ENCODE data around the gene TAF4.
"Not testable (repeated sequence)": the region's sequence is repeated elsewhere in the genome, so short reads cannot be mapped to it uniquely, and the experiment has no call there.

Gene TAF4

DNA sequence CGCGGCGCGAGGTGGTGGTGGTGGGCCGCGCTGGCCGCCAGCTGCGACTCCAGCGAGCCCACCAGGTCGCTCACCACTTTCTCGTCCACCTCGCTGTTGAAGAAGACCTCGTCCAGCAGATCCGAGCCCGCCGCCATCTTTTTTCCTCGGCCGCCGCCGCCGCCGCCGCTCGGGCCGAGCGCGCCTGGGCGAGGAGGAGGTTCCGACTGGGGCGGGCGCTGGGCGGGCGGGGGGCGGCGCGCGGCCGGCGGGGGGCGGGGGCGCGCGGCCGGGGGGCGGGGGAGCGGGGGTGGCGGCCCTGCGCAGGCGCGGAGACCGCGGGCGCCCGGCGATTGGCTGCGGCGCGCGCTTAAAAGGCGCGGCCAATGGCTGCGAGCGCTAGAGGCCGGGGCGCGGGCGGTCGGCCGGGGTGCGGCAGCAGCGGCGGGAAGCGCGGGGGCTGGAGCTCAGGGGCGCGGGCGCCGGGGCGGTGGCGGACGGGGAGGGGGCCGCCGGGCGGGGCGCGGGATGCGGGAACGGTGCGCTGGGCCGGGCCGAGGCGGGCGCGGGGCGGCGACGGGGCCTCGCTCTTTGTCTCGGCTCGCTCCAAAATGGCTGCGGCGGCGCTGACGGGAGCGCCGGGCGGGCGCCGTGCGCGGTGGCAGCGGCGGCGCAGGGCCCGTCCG, at the start of gene TAF4:
Gene TAF4 (minus strand): TSS at position 208 of the 665 bp plus-strand sequence. CDS start 71 bp downstream, at position 137.
- no peak for DNase-seq

DNA sequence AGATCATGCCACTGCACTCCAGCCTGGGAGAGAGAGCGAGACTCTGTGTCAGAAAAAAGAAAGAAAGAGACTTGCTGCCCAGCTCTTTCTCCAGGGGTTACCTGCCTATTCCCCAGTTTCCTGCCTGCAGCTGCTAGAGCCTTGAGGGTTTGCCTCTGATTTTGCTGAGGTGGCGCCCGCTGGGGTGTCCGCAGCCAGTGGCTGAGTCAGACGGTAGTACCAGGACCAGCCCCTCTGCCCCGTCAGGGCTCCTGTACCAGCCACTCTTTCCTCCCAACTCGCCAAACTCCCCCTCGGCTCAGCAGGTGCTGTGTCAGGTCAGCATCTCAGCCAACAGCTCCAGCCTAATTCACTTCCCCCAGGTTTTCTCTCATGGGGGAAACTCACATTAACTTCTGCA, 49.2 kb upstream of the TAF4 start:
- DNase-seq: no peak

DNA sequence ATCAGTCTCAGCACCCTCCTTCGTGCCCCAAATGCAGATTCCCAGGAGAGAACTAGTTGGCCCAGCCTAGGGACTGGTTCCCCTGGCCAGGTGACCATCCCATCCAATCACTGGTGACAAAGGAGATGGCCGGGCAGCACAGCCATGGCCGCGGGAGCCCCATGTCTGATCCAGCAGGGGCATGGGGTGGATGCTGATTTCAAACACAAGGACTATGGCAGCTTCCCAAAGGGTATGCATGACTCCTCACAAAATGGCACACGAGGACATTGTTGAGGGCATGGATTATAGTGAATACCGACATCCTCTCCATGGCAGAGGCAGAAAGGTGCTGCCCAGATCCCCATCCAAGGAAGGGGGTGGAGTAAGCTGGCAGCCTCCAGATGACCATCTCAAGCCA, 46.7 kb upstream of the TAF4 start:
- DNase-seq: no peak

DNA sequence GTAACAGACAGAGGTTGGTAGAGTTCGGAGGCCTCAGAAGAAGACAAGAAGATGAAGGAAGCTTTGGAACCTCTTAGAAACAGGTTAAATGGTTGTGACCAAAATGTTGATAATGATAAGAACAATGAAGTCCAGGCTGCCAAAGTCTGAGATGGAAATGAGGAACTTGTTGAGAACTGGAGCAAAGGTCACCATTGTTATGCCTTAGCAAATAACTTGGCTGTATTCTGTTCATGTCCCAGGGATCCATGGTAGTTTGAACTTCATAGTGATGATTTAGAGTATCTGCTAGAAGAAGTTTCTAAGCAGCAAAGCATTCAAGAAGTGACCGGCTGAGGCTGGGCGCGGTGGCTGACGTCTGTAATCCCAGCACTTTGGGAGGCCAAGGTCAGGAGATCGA, 45.5 kb upstream of the TAF4 start:
- DNase-seq: no peak

DNA sequence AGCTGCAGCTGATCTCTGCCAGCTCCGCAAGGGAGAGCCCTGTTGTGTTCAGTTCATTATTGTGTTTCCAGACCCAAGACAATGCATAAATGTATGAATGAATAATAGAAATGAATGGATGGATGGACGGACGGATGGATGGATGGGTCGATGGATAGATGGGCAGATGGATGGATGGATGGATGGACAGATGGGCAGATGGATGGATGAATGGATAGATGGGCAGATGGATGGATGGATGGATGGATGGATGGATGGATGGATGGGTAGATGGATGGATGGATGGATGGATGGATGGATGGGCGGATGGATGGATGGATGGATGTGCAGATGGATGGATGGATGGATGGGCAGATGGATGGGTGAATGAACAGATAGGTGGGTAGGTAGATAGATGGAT, 39.9 kb upstream of the TAF4 start:
- DNase-seq: no peak

DNA sequence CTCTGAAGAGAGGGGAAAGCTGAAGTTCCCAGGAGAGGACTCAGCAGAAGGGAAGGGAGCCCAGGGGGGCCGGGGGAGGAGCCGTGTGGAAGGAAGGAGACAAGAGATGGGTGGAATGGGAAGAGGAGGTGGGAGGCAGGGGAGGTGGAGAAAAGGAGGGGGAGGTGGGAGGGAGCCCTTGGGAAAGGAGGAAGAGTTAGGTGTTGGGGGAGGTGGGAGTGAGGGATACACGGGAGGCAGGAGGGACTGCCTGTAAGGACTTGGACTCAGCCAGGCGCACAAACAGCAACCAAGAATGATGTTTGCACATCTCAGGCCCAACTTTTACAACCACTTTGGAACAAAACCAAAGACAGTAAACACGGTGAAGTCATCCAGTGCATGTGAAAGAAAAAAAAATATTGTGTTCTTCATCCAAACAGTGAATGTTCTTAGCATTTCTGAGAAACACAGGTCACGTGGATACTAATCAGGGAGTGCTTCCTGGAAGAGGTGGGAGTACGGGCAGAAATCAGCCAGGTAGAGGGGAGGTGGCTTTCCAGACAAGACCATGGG, 39.2 kb upstream of the TAF4 start:
- DNase-seq: no peak

DNA sequence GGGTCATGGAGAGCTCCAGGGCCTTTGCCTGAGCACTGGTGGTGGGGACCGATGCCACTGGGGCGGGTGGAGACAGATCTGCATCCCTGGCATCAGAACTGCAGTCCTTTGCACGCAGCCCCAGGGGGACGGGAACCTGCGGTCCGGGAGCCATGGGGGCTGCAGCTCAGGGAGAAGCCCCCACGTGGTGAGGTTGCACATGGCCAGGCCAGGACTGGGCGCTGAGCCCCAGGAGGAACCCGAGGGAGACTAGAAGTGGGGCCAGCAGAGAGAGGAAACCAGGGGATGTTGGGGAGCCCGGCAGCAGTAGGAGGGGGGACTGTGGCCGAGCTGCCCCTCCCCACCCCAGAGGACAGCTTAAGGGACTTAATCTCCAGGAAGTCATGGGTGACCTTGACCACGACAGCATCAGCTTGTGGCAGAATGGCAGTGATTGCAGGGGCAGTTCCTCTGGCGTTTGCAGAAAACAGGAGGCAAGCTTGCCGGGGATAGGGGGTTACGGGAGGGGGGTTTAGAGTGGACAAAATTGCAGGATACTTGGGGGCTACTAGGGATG, 38.6 kb upstream of the TAF4 start:
- no peak for DNase-seq

DNA sequence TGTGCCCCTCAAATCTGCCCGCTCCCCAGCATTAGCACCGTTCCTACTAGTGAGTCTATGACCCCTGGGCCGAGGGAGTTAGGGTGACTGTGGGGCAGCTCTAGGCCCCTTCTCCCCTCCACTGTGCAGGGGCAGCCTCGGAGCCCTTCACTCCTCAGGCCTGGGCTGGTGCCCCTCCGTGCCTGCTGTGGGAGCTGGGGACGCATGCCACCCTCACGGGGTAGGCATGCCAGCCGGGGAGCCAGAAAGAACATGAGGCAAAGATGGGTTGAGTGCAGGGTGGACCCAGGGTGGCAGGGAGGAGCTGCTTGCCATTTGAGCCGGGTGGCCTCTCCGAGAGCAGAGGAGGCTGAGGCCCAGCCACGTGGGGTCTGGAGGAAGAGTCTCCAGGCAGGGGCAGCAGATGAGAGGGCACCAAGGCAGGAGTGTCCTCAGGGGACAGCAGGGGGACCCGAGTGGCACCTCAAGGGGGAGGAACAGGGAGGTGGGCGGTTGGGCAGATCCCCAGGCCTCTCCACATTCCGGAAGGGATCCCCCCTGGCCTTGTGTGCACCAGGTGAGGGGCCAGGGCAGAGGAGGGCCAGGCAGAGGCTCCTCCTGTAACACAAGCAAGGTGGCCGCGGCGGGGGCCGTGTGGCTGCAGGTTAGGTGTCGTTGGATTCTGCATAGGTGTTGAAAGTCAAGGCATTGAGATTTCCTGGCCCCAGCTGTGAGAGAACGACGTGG, 38.0 kb upstream of the TAF4 start:
- no peak for DNase-seq

GRCh38 chr20:62101078-62101477, 35.4 kb upstream of the TAF4 start:
- no peak for DNase-seq

GRCh38 chr20:62097881-62098407, 32.3 kb upstream of the TAF4 start:
- no peak for DNase-seq

GRCh38 chr20:62096421-62097380, 31.0 kb upstream of the TAF4 start:
- DNase-seq: no peak

DNA sequence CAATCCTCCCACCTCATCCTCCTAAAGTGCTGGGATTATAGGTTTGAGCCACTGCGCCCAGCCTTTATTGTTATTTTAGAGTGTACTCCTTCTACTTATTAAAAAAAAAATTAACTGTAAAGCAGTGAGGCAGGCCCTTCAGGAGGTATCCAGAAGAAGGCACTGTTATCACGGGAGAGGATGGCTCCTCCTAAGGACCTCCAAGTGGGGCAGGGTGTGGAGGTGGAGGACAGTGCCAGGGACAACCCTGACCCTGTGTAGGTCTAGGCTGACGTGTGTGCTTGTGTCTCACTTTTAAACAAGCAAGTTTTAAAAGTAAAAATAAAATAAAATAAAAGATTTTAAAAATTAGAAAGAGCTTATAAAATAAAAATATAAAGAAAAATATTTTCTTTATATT, 23.7 kb upstream of the TAF4 start:
- no peak for DNase-seq

DNA sequence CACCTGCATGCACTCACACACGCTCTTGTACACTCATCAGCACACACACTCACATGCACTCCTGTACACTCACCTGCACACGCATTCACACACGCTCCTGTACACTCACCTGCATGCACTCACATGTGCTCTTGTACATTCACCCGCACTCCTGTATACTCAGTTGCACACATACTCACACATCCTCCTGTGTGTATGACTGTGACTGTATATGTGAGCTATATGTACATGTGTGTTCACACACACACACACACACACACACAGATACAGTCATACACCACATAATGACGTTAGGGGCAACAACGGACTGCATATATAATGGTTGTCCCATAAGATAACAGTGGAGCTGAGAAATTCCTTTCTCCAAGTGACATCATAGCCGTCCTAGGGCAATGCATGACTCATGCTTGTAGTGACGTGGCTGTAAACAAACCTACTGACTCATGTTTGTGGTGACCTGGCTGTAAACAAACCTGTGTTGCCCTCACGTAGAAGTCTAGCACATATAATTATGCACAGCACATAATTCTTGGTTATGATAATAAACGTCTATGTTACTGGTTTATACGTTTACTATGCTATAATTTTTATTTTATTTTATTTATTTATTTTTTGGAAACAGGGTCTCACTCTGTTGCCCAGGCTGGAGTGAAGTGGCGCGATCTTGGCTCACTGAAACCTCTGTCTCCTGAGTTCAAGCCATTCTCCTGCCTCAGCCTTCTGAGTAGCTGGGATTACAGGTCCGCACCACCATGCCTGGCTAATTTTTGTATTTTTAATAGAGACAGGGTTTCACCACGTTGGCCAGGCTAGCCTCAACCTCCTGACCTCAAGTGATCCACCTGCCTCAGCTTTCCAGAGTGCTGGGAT, 22.8 kb upstream of the TAF4 start:
- no peak for DNase-seq

- no peak for DNase-seq
Measured at GRCh38 chr20:62087632-62088031, 22.0 kb upstream of the TAF4 start.

DNA sequence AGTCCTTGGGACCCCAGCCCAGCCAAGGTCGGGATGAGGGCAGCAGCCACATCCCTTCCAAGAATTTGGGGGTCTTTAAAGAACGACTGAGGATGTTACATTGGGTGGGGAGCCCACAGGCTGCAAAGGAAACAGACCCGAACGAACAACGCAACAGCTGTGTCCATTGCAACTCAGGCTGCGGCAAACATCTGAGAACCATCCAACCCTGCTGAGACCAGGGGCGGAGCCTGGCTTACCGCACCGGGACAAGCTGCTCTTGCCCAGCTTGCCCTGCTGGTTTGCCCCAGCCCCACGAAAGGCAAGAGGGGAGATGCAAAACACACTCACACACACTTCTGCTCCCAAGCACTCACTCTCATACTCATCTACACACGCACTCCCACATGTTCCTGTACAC, 21.5 kb upstream of the TAF4 start:
- no peak for DNase-seq

DNA sequence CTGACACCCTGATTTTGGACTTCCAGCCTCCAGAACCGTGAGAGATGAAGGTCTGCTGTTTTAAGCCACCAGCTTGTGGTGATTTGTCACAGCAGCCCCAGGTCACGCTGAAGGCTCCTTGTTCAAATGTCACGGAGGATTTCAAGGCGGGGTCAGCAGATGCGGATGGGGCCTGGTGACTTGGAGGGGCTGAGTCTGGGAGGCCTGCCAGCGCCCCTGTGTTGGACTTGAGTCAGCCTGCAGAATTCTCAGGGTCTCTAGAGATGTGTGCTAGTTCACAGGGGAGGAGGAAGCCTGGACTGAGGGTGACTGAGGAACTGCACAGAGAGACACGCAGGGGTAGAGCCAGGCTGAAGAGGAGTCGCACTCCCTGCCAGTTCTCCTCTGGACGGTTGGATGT, 19.5 kb upstream of the TAF4 start:
- no peak for DNase-seq

DNA sequence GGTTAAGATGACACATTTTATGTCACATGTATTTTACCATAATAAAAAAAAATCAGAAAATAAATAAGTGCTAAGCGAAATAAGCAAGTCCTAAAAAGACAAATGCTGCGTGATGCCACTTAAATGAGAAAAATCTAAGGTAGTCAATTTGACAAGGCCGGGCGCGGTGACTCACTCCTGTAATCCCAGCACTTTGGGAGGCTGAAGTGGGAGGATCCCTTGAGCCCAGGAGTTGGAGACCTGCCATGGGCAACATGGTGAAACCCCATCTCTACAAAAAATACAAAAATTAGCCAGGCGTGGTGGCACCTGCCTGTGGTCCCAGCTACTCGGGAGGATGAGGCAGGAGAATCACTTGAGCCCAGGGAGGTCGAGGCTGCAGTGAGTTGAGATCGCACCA, 18.5 kb upstream of the TAF4 start:
- DNase-seq: not testable (repeated sequence)

GRCh38 chr20:62083312-62083711, 17.6 kb upstream of the TAF4 start:
- no peak for DNase-seq

GRCh38 chr20:62080249-62080990, 14.7 kb upstream of the TAF4 start:
- DNase-seq: no peak

DNA sequence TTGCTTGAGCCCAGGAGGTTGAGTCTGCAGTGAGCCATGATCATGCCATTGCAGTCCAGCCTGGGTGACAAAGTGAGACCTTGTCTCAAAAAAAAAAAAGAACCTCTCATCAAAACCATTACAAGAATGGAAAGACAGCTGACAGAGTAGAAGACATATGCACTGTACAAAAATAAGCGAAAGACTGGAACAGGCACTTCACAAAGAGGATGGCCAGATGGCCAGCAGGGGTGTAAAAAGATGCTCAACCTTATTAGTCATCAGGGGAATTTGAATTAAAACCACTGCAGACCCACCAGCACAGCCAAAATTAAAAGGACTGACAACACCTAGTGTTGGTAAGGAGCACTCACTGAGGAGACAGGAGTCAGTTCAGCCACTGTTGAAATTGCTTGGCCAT, 13.5 kb upstream of the TAF4 start:
- no peak for DNase-seq

DNA sequence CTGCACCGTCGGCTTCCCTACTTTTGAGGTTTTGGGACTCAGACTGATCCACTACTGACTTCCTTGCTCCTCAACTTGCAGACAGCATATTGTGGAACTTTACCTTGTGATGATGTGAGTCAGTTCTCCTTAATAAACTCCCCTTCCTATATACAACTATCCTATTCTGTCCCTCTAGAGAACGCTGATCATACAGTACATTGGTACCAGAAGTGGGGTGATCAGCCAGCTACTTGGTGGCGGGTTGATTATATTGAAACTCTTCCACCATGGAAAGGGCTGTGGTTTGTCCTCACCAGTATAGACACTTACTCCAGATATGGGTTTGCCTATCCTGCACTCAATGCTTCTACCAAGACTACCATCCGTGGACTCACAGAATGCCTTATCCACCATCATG, 7.6 kb upstream of the TAF4 start:
- no peak for DNase-seq

Measured in cerebellar nuclear complex (tissue), 1 donor.